Common myeloid progenitor, CD34-positive (primary cell): ENCODE results near the gene RIGI.

Experiments
- CTCF ChIA-PET: fragments of 350-600 bp; sonication (Branson Sonifier 250); formaldehyde crosslinking; loops from one replicate; lab custom pipeline; 2021; ENCODE audit warnings: antibody characterized with exemption; lab: Charles Lee
- POLR2A ChIA-PET: fragments of 350-600 bp; sonication (Branson Sonifier 250); formaldehyde crosslinking; loops from one replicate; lab custom pipeline; 2021; ENCODE audit warnings: antibody characterized with exemption; lab: Charles Lee
- DNase-seq, 3 donors: peaks; one replicate each; pipeline versions ENCODE4 v3.0.0 to v3.0.0-alpha.2; 2013
- H3K27ac ChIP-seq, 2 experiments: 1 replicate in 1 of 2; 2 replicates in 1 of 2; pipeline ENCODE4 v1.7.0; 2013; ENCODE audit warnings: inconsistent platforms in 2 of 2, low read length in 2 of 2, mild to moderate bottlenecking in 2 of 2, low read depth in 1 of 2, moderate library complexity in 1 of 2; ENCODE audit not compliant: severe bottlenecking in 2 of 2, insufficient read depth in 1 of 2, poor library complexity in 1 of 2
- H3K27me3 ChIP-seq, 5 experiments: replicated peaks in 2 of 5; 1 replicate in 3 of 5; 2 replicates in 2 of 5; pipeline versions ENCODE4 v1.6.1 to v1.7.0; 2013; ENCODE audit warnings: low read length in 4 of 5, mild to moderate bottlenecking in 2 of 5, moderate library complexity in 2 of 5, inconsistent platforms in 1 of 5; ENCODE audit not compliant: insufficient read depth in 5 of 5, control insufficient read depth in 4 of 5
- H3K36me3 ChIP-seq, 4 experiments: 1 replicate in 2 of 4; 2 replicates in 2 of 4; pipeline versions ENCODE4 v1.6.1 to v1.7.0; 2013; ENCODE audit warnings: low read length in 3 of 4, control low read depth in 1 of 4, mild to moderate bottlenecking in 1 of 4; ENCODE audit not compliant: control insufficient read depth in 4 of 4, insufficient read depth in 4 of 4
- H3K4me1 ChIP-seq, 4 experiments: 1 replicate in 3 of 4; 2 replicates in 1 of 4; pipeline versions ENCODE4 v1.6.1 to v1.7.1; 2013; ENCODE audit warnings: low read length in 3 of 4, mild to moderate bottlenecking in 3 of 4, control low read depth in 1 of 4, inconsistent platforms in 1 of 4, moderate library complexity in 1 of 4; ENCODE audit not compliant: control insufficient read depth in 4 of 4, insufficient read depth in 4 of 4; ENCODE audit errors: control extremely low read depth in 1 of 4
- H3K4me3 ChIP-seq, 7 experiments: 1 replicate in 4 of 7; 2 replicates in 3 of 7; pipeline versions ENCODE4 v1.5.1 to v1.7.0; 2013; ENCODE audit warnings: mild to moderate bottlenecking in 7 of 7, low read length in 6 of 7, moderate library complexity in 6 of 7, inconsistent platforms in 2 of 7, low read depth in 2 of 7, control low read depth in 1 of 7; ENCODE audit not compliant: insufficient read depth in 4 of 7, control insufficient read depth in 1 of 7; ENCODE audit errors: extremely low read depth in 1 of 7
- H3K9me3 ChIP-seq, 5 experiments: 1 replicate in 4 of 5; 2 replicates in 1 of 5; pipeline versions ENCODE4 v1.6.1 to v1.7.1; 2013; ENCODE audit warnings: low read length in 4 of 5, mild to moderate bottlenecking in 2 of 5, inconsistent platforms in 1 of 5, low read depth in 1 of 5, moderate library complexity in 1 of 5; ENCODE audit not compliant: control insufficient read depth in 4 of 5, insufficient read depth in 2 of 5; ENCODE audit errors: control extremely low read depth in 1 of 5
- WGBS: methylation state at CpG from one replicate; pipeline ENCODE4 v1.1.5; 2013; ENCODE audit not compliant: insufficient coverage; 5-methylcytosine and 5-hydroxymethylcytosine counted together

The RIGI gene

DNA sequence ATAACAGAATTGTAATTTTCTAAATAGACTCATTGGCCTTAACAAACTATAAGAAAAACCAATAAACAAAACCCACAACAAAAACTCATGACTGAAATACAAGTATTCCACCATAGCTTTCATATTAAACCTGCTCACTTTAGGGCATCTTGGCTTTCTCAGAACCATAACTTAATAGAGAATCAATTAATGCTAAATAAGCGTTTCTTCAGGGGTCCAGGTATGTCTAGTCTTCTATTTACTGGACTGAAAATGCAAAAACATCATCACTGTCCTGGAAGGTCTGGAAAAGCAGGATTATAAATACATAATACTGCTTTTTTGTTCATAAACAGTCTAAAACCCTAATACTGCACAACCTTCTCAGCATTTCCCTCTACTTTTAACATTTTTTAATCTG, 19.9 kb upstream of the RIGI start:
- H3K9me3 ChIP-seq: no peaks in the 10 kb centered on the region
- no peaks in the 10 kb centered on the region for H3K27me3 ChIP-seq
- no peak overlapping the region for H3K27ac ChIP-seq
- ChIA-PET POLR2A (interaction anchor here (0.6 kb wide), 1 partner anchor 9 kb away, joined by 3 read pairs; no protein-coding TSS in a partner anchor), CTCF (interaction anchor here (0.7 to 4.5 kb wide), 6 partner anchors 12 to 167 kb away, joined by 3 to 22 read pairs (median 13); partner anchors contain the start of genes NDUFB6 and RIGI)
- H3K4me1 ChIP-seq: peaks cover 7 to 15% (median 8%) of the 10 kb centered on the region in 4 experiments
- no peak for DNase-seq
- no CpG with 5 or more reads among the region's 1 CpG for WGBS
- no peak overlapping the region for H3K4me3 ChIP-seq
- H3K36me3 ChIP-seq: peaks cover 14 to 38% (median 30%) of the 10 kb centered on the region in 4 experiments

DNA sequence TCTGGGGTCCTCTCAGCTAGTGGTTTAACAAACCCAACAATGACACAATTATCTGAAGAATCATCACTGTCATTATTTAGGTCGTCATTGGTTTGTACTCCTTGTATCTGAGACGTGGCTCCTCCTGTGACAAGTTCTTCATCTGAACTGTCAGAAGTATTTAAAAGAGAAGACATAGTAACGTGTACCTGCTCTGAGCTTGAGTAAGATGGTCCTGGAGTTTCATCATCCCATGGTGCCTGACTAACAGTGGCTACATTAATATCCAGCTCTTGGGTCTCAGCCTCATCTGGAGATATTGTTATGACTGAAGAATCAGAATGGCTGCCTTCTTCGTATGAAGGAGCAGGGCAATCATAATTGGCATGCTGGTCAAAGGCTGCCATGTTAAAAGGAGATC, 17.1 kb upstream of the RIGI start:
- POLR2A ChIA-PET: no interaction called here
- no peak for DNase-seq
- Histone ChIP-seq H3K36me3 (peaks cover 14 to 51% (median 31%) of the 10 kb centered on the region in 4 experiments), H3K4me3 (no peak overlapping the region), H3K9me3 (no peaks in the 10 kb centered on the region), H3K27me3 (no peaks in the 10 kb centered on the region), H3K27ac (no peak overlapping the region), H3K4me1 (no peaks in the 10 kb centered on the region)
- WGBS: 98% methylated on average over 4 of the region's 4 CpGs
- CTCF ChIA-PET: interaction anchor here (0.9 to 2.2 kb wide), 2 partner anchors 9 to 33 kb away, joined by 3 to 8 read pairs; no protein-coding TSS in a partner anchor

DNA sequence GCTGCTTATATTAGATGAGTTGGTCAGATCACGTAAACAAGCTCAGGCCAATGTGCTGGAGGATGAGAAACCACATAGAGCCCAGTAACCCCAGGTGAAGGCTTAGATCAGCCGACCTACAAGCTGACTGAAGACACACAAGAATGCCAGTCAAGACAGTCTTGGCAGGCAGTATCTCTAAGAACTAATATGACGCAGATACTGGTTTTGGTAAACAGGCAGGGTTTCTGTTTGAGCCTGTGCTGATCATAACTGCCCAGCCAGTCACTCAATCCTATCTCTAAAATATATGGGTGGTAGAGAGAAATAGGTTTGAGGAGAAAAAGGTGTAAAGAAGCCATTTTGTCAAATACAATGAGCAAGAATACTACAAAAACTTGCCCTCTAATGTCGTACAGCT, 7.8 kb upstream of the RIGI start:
- H3K4me3 ChIP-seq: no peak overlapping the region
- POLR2A ChIA-PET: no interaction called here
- H3K9me3 ChIP-seq: peaks cover 0 to 9% (median 0%) of the 10 kb centered on the region in 5 experiments
- no peak overlapping the region for H3K27ac ChIP-seq
- 100% methylated on average over 3 of the region's 4 CpGs for WGBS
- no peak for DNase-seq
- CTCF ChIA-PET: interaction anchor here (0.9 to 1.7 kb wide), 6 partner anchors 10 to 40 kb away, joined by 3 to 8 read pairs (median 4); no protein-coding TSS in a partner anchor
- peaks cover 0 to 17% (median 4%) of the 10 kb centered on the region in 4 experiments for H3K36me3 ChIP-seq
- no peaks in the 10 kb centered on the region for H3K4me1 ChIP-seq
- no peaks in the 10 kb centered on the region for H3K27me3 ChIP-seq

DNA sequence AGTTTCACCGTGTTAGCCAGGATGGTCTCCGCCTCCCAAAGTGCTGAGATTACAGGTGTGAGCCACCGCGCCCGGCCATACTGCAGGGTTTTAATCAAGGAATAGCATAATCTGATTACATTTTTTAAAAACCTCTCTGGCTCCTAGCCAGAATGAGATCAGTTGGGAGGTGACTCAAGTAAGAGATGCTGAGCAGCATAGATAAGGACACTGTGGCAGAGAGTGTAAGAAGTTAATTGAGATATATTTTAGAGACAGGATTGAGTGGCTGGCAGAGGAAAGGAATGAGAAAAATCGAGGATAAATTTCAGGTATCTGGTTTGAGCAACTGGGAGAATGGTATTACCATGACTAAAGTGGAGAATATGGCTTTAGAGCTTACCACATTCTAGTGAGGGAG, 7.3 kb upstream of the RIGI start:
- no peaks in the 10 kb centered on the region for H3K4me1 ChIP-seq
- 86% methylated on average over 1 of the region's 6 CpGs for WGBS
- H3K4me3 ChIP-seq: no peak overlapping the region
- no peaks in the 10 kb centered on the region for H3K27me3 ChIP-seq
- peaks cover 0 to 17% (median 4%) of the 10 kb centered on the region in 4 experiments for H3K36me3 ChIP-seq
- ChIA-PET CTCF (interaction anchor here (1.0 to 1.7 kb wide), 4 partner anchors 11 to 41 kb away, joined by 3 to 8 read pairs (median 4); no protein-coding TSS in a partner anchor), POLR2A (no interaction called here)
- H3K9me3 ChIP-seq: peaks cover 0 to 9% (median 0%) of the 10 kb centered on the region in 5 experiments
- no peak overlapping the region for H3K27ac ChIP-seq
- peak in 1 of 3 donors; percentile 37 for DNase-seq

DNA sequence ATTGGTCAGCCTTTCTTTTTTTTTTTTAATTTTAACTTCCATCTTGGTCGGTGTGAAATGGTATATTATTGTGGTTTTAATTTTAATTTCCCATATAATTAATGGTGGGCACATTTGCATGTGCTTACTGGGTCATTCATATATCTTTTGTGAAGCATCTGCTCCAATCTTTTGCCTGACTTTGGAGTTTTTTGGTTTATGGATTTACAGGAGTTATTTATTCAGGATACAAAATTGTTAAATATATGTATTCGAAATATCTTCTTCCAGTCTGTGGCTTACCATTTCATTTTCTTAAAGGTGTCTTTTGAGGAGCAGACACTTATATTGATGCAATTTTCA, 682 bp upstream of the RIGI start:
- POLR2A ChIA-PET: interaction anchor here (1.4 to 1.7 kb wide), 2 partner anchors 24 to 142 kb away, joined by 3 to 7 read pairs; no protein-coding TSS in a partner anchor
- Histone ChIP-seq H3K4me1 (peaks cover 7 to 18% (median 13%) of the 10 kb centered on the region in 4 experiments), H3K27me3 (no peaks in the 10 kb centered on the region), H3K36me3 (peaks cover 0 to 12% (median 3%) of the 10 kb centered on the region in 4 experiments), H3K27ac (peak overlapping the region; percentile 61 to 83), H3K9me3 (peaks cover 0 to 14% (median 0%) of the 10 kb centered on the region in 5 experiments), H3K4me3 (peak overlapping the region; percentile 81 to 98 (median 95))
- DNase-seq: no peak
- no CpG with 5 or more reads among the region's 2 CpGs for WGBS
- CTCF ChIA-PET: interaction anchor here (0.7 to 3.4 kb wide), 19 partner anchors 12 to 147 kb away, joined by 3 to 21 read pairs (median 5); partner anchors contain the start of genes NDUFB6 and SMIM27

DNA sequence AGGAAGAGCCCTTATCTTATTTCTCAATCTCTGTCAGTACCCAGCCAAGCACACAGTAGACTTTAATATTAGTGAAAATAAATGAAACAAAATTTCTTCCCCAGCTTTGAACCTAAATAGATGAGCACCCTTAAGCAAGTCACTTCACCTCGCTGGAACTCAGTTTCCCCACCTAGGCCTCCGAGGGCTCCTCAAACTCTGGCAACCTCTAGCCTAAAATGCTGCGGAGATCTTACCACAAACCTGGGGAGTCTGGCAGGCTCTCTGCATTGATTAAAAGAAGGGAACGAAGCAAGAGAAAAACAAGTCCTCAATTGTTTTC, 326 bp downstream of the RIGI start:
- 5% methylated on average over 3 of the region's 4 CpGs for WGBS
- ChIA-PET CTCF (interaction anchor here (0.7 to 3.4 kb wide), 21 partner anchors 17 to 146 kb away, joined by 3 to 21 read pairs (median 5); partner anchors contain the start of genes NDUFB6 and SMIM27), POLR2A (interaction anchor here (0.6 to 1.7 kb wide), 3 partner anchors 25 to 792 kb away, joined by 3 to 7 read pairs (median 4); no protein-coding TSS in a partner anchor)
- Histone ChIP-seq H3K36me3 (peaks cover 0 to 4% (median under 1%) of the 10 kb centered on the region in 4 experiments), H3K27me3 (no peaks in the 10 kb centered on the region), H3K4me3 (peak overlapping the region; percentile 81 to 98 (median 95)), H3K4me1 (peaks cover 7 to 18% (median 13%) of the 10 kb centered on the region in 4 experiments), H3K27ac (peak overlapping the region; percentile 61 to 83), H3K9me3 (peaks cover 0 to 10% (median 0%) of the 10 kb centered on the region in 5 experiments)
- no peak for DNase-seq
